ENCODE data around the gene VEGFA.

The VEGFA gene

DNA sequence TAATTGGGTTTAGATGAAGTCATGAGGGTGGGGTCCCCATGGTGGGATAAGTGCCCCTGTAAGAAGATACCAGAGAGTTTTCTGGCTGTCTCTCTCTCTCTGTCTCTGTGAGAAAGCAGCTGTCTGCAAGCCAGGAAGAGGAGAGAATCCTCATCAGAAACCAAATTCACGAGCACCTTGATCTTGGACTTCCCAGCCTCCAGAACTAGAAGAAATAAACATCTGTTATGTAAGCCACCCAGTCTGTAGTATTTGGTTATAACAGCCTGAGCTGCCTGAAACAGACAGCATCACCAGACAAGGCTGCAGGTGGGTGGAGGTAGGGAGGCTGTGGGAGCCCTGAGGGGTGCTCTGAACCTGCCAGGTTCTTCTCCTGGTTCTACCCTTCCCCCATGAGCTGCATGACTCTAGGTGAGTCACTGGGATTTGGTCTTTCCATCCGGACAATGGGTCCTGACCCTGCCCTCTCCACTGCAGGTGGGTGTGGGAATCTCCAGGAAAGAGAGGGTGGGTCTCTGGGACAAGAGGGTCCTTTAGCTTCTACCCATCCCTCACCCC, 34.3 kb upstream of the VEGFA start:
- Mint-ChIP-seq H3K27ac (no peak overlapping the region), H3K27me3 (ENCODE audit: low read depth) (peaks cover 5% of the 10 kb centered on the region), H3K36me3 (ENCODE audit: low read depth) (no peaks in the 10 kb centered on the region), H3K9me3 (peaks cover 12% of the 10 kb centered on the region), H3K4me3 (no peak overlapping the region), H3K4me1 (ENCODE audit: low read depth) (peaks cover 9% of the 10 kb centered on the region)

DNA sequence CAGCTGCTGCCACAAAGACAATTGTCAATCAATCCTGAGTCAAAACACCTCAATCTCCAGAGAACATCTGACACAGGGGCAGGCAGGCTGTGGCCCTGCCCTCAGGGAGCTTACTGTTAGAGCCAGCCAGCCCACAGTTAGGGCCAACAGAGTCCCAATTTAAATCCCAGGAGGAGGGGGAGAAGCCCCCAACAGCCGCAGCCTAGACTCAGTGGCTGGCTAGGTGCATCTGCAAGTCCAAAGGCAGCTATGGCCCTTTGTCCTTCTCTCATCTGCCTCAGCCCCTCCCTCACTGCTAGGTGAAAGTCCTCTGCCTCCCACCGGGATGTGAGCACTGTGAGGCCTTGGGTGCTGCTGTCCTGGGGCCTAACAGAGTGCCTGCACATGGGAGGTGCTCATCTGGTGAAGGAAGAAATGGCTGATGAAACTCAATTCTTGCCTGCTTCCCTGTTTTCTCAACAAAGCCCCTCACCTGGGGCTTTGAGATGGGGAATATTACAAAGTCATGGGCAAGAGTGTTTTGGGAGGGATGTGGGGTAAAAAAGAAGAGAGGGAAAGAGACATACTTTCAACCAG, 33.7 kb upstream of the VEGFA start:
- H3K9me3 Mint-ChIP-seq: peaks cover 6% of the 10 kb centered on the region
- no peak overlapping the region for H3K4me3 Mint-ChIP-seq
- no peaks in the 10 kb centered on the region for H3K36me3 Mint-ChIP-seq (ENCODE audit: low read depth)
- peaks cover 2% of the 10 kb centered on the region for H3K27me3 Mint-ChIP-seq (ENCODE audit: low read depth)
- peaks cover 9% of the 10 kb centered on the region for H3K4me1 Mint-ChIP-seq (ENCODE audit: low read depth)
- no peak overlapping the region for H3K27ac Mint-ChIP-seq

DNA sequence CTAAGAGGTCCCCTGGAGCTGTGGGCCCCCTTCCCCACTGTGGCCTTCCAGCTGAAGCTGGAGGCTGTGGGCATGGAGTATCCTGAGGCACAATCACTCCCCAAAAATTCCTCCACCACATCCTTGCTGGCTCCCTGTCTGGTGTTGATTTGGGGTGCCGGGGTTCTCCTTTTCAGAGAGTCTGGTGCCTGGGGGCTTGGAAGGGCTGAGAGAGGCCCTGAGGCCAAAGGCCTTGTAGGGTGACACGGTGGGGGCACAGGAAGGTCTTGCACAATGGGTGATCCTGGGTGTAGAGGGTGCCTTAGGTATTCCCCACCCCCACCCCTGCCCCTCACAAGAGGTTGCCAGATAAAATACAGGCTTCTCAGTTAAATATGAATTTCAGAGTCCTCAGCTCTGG, 33.2 kb upstream of the VEGFA start:
- Mint-ChIP-seq H3K4me3 (no peak overlapping the region), H3K9me3 (peaks cover 3% of the 10 kb centered on the region), H3K27me3 (ENCODE audit: low read depth) (no peaks in the 10 kb centered on the region), H3K4me1 (ENCODE audit: low read depth) (peaks cover 9% of the 10 kb centered on the region), H3K36me3 (ENCODE audit: low read depth) (no peaks in the 10 kb centered on the region), H3K27ac (no peak overlapping the region)

DNA sequence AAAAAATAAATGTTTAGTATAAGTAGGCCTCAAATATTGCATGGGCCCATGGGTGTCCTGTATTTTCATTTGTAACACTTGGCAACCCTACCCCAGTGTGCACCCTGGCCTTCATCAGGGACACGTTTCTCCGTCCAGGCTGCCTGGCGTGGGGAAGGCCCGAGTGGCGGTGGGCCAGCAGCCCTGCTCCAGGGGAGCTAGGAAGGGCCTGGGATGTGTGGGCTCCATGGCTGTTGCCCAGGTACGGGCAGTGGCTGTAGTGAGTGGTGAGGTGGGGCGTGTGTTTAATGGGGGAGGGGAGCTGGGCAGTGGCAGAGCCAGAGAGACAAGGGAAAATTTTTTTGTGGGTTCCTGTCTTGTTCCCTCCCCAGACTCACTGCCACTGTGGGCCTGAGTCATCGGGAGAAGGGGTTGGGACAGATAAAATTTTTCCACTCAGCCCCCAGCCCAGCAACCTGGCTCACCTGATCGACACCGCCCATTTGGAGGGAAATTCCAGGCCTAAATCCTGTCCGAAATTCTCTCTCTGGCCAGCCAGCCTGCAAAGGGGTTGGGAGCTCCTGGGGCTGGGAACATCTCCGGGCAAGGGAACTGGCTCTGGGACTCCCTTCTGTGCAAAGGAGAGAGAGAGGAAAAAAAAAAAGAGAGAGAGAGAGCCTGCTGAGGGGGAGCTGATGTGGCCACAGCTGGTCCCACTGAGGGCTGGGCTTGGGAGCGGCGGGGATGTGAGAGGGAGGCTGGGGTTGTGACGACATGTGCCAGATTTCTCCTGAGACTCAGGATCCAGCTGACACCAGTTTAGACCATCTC, 32.5 kb upstream of the VEGFA start:
- Mint-ChIP-seq H3K27ac (no peak overlapping the region), H3K36me3 (ENCODE audit: low read depth) (no peaks in the 10 kb centered on the region), H3K9me3 (no peaks in the 10 kb centered on the region), H3K4me1 (ENCODE audit: low read depth) (peaks cover 9% of the 10 kb centered on the region), H3K27me3 (ENCODE audit: low read depth) (no peaks in the 10 kb centered on the region), H3K4me3 (no peak overlapping the region)

DNA sequence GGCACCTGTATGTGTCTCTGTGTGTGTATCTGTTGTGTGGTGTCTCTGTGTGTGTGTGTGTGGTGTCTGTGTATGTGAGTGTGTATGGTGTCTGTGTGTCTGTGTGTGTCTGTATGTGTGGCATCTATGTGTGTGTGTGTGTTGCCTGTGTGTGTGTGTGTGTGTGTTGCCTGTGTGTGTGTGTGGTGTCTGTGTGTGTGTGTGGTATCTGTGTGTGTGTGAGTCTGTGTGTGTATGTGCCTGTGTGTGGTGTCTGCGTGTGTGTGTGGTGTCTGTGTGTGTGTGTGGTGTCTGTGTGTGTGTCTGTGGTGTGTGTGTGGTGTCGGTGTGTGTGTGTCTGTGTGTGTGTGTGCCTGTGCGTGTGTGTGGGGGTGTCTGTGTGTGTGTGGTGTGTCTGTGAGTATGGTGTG, 31.7 kb upstream of the VEGFA start:
- no peak overlapping the region for H3K4me3 Mint-ChIP-seq
- no peaks in the 10 kb centered on the region for H3K9me3 Mint-ChIP-seq
- no peaks in the 10 kb centered on the region for H3K27me3 Mint-ChIP-seq (ENCODE audit: low read depth)
- H3K4me1 Mint-ChIP-seq (ENCODE audit: low read depth): peaks cover 7% of the 10 kb centered on the region
- H3K36me3 Mint-ChIP-seq (ENCODE audit: low read depth): no peaks in the 10 kb centered on the region
- no peak overlapping the region for H3K27ac Mint-ChIP-seq

DNA sequence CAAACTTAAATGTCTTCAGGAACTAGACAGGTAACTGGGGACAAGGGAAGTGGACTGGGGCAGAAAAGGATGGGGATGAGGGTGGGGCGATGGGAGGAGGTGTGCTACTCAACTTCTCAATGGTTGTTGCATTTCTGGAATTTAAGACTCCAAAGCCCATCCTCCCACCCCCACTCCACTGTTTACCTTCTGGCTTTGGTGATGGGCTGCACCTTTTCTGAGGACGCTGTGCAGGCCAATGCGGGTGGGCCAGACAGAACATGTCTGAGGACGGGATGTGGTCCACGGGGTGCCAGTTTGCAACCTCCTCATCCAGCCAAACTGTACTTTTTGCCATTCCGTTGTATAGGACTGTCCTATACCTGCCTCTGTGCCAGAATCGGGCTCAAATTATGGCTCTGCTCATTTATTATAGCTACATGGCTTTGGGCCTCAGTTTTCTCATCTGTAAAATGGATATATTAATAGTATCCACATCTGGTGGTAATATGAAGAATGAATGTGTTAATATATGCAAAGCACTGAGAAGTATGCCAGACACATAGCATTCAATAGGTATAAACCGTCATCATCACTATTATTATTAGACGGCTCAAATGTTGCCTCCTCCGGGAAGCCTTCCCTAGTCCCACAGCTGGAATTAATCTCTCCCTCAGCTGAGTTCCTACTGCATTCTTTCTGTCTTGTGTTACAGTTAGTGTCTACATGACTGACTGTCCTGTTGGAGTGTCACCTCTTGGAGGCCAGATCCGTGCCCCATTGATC, 31.0 kb upstream of the VEGFA start:
- Mint-ChIP-seq H3K4me3 (no peak overlapping the region), H3K36me3 (ENCODE audit: low read depth) (no peaks in the 10 kb centered on the region), H3K27ac (no peak overlapping the region), H3K27me3 (ENCODE audit: low read depth) (no peaks in the 10 kb centered on the region), H3K4me1 (ENCODE audit: low read depth) (peaks cover 2% of the 10 kb centered on the region), H3K9me3 (no peaks in the 10 kb centered on the region)

DNA sequence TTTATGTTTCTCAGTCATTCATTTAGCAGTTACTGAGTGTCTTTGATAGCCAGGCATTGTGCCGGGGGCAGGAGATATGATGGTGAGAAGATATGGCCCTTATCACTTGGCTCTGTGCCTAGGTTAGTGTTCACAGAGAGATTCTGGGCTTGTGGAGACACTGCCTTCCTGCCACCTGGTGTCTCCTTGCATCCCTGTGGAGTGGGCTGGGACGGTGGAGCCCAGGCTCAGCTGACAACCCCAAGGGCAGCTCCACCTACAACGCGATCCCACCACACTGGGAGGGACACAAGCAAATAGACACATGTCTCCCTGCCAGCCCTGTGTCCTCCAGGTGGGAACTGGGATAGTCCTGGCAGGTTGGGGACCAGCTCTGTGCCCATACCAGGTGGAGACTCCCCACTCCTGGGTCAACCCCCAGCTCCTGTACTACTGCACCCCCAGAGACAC, 30.3 kb upstream of the VEGFA start:
- Mint-ChIP-seq H3K4me3 (no peak overlapping the region), H3K36me3 (ENCODE audit: low read depth) (no peaks in the 10 kb centered on the region), H3K9me3 (no peaks in the 10 kb centered on the region), H3K27ac (no peak overlapping the region), H3K4me1 (ENCODE audit: low read depth) (no peaks in the 10 kb centered on the region), H3K27me3 (ENCODE audit: low read depth) (no peaks in the 10 kb centered on the region)

DNA sequence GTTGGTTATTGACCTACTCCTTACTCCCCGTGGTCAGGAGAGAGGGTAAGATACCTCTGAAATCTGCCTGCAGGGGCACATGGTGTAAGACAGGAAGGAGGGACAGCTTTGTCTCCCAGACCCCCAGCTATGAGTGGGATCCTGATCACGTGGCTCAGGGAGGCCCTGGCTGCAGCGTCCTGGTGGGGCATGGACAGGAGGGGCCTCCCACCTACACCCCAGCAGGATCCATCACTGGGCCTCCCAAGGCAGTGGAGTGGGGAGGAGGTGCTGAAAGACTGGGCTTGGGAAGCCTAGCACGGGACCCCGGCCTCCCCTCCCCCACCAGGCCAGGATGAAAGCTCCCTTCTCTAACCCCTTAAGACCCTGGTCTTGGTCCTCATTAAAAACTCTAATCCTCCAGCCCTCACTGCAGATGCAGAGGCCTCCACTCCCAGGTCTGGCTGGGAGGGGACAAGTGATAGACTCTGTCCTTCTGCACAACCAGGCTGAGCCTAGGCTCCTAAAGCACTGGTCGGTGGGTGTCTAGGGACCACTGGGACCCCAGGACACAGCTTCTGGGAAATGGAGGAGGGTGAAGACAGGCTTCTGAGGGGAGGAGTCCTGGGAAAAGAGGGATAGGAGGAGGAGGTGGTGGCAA, 29.6 kb upstream of the VEGFA start:
- no peak overlapping the region for H3K27ac Mint-ChIP-seq
- no peaks in the 10 kb centered on the region for H3K27me3 Mint-ChIP-seq (ENCODE audit: low read depth)
- H3K4me3 Mint-ChIP-seq: no peak overlapping the region
- H3K36me3 Mint-ChIP-seq (ENCODE audit: low read depth): no peaks in the 10 kb centered on the region
- no peaks in the 10 kb centered on the region for H3K4me1 Mint-ChIP-seq (ENCODE audit: low read depth)
- H3K9me3 Mint-ChIP-seq: no peaks in the 10 kb centered on the region

DNA sequence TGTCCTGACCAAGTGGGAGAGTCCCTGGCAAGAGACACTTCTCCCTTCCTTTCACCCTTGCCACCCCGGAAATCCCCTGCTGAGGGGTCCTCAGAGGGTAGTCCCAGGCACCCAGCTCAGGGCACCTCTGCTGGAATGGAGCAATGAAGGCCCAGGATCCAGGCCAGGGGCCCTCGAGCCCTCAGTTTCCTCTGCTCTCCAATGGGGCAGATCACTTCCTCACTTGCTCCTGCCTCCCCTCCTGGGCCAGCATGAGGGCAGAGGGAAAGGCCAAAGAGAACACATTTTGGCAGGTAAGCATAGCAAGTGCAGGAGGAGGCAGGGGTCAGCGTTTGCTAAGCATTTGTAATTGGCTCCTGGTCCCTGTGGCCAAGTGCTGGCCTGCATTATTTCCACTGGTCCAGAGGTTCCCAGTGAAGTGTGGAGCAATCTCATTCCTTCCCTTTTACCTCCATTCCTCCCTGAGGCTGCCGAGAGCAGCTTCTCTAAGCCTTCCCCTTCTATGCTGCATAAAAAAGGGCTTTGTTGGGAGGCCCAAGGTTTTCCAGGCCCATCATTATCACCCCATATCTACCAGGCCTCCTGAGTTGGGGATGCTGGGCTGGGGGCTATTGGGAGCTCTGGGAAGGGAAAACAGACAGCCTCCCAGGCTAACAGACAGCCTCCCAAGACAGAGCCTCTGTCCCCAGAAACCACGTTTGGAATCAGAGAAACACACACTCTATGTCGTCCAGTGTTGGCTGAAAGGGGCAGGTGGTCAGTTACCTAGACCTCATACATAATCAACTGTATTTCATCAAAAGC, 28.8 kb upstream of the VEGFA start:
- H3K27ac Mint-ChIP-seq: no peak overlapping the region
- H3K4me3 Mint-ChIP-seq: no peak overlapping the region
- no peaks in the 10 kb centered on the region for H3K9me3 Mint-ChIP-seq
- no peaks in the 10 kb centered on the region for H3K4me1 Mint-ChIP-seq (ENCODE audit: low read depth)
- H3K27me3 Mint-ChIP-seq (ENCODE audit: low read depth): peaks cover under 1% of the 10 kb centered on the region
- no peaks in the 10 kb centered on the region for H3K36me3 Mint-ChIP-seq (ENCODE audit: low read depth)

DNA sequence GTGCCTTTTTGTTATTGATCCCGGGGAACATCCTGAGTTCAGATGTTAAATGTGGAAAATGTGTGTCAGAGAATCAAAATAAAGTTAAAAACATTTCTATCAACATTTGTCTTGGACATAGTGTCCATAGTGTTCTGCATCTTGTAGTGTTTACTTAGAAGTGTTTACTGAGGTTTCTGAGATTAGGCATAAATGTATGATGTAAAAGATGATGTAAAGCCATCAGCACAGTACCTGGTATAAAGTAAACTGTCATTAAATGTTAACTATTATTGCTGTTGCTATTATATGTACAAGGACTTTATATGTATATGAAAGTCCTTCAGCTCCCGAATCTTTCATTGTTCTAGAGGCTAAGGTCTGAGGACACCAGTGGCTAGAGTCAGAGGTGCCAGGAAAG, 28.2 kb upstream of the VEGFA start:
- Mint-ChIP-seq H3K27me3 (ENCODE audit: low read depth) (peaks cover 3% of the 10 kb centered on the region), H3K9me3 (no peaks in the 10 kb centered on the region), H3K4me3 (no peak overlapping the region), H3K4me1 (ENCODE audit: low read depth) (no peaks in the 10 kb centered on the region), H3K36me3 (ENCODE audit: low read depth) (no peaks in the 10 kb centered on the region), H3K27ac (no peak overlapping the region)

DNA sequence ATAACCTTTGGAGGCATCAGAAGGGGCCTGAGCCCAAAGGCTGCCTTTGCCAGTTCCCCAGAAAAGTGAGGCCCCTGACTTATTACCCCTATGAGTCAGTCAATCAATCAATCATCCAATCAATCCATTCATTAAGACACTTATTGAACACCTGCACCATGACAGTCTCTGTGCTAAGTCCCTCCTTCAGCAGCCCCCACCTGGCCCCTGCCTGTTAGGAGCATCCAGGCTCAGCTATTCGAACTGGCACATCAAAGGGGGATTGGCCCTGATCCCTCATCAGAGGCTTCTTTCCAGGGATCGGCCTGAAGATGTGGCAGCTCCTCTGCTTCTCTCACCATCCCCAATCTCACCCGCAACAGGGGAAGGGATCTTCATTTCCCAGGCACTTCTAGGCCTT, 27.7 kb upstream of the VEGFA start:
- H3K27ac Mint-ChIP-seq: no peak overlapping the region
- H3K4me3 Mint-ChIP-seq: no peak overlapping the region
- no peaks in the 10 kb centered on the region for H3K4me1 Mint-ChIP-seq (ENCODE audit: low read depth)
- H3K9me3 Mint-ChIP-seq: no peaks in the 10 kb centered on the region
- no peaks in the 10 kb centered on the region for H3K36me3 Mint-ChIP-seq (ENCODE audit: low read depth)
- H3K27me3 Mint-ChIP-seq (ENCODE audit: low read depth): peaks cover 3% of the 10 kb centered on the region

DNA sequence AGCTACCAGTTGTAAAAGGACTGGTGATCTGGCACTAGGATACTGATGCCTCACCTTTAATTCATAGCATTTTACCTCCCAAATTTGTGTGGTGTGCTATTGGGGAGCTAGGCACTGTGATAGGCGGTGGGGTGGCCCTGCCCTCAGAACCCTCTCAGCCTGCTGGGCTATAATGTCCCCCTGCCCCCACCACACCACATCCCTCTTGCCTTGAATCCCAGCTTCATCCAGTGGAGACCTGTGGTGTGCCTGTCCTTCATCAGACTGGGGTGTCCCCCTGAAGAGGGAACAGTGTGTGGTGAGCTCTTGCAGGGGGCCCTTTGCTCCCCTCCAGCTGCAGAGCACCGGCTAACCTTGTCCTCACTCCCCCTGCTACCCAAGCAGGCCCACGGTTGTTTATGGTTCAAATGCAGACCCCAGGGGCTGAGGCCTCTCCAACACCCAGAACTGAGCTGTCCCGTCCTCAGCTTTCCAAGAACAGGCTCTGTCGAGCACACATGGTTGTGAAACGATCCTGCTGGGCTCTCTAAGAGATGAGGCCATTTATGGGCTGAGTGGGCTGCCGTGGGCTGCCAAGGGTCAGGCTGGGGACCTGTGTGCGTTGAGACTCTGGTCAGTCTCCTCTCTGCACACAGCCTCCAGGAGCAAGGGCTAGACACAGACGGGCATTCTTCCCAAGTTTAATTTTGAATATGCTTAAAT, 26.9 kb upstream of the VEGFA start:
- Mint-ChIP-seq H3K27me3 (ENCODE audit: low read depth) (peaks cover 9% of the 10 kb centered on the region), H3K4me3 (no peak overlapping the region), H3K9me3 (no peaks in the 10 kb centered on the region), H3K27ac (no peak overlapping the region), H3K4me1 (ENCODE audit: low read depth) (no peaks in the 10 kb centered on the region), H3K36me3 (ENCODE audit: low read depth) (no peaks in the 10 kb centered on the region)

DNA sequence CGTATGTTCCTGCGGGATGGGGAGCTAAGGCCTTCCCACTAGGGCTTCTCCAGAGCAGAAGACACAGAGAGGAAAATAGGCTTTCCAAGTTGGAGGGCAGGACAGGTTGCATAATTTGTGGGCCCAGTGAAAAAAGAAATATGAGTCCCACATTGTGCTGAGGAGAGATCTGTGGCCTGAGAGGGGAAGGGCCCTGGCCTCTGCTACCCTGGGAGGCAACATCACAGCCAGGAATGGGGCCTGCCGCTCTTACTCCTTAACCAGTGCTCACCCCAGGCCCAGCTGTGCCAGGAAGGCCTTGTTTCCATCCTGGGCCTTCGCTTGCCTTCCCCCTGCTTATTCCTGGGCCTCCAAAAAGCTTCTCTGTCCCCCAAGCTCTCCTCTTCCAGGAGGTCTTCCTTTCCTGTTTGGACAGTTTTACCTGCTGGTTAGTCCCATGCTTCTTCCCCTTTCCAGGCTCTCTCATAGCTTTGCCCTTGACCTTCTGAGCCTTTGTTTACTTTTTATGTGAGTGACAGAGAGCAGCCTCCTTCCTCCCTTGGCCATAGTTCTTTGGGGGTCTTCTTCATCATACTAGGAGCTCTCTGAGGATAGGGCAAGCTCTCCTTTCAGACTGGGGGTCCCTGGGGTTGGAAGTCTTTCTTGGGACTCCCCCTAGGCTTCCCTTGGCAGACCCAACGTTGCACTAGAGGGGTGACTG, 26.2 kb upstream of the VEGFA start:
- Mint-ChIP-seq H3K4me3 (no peak overlapping the region), H3K36me3 (ENCODE audit: low read depth) (no peaks in the 10 kb centered on the region), H3K27ac (no peak overlapping the region), H3K27me3 (ENCODE audit: low read depth) (peaks cover 15% of the 10 kb centered on the region), H3K9me3 (no peaks in the 10 kb centered on the region), H3K4me1 (ENCODE audit: low read depth) (no peaks in the 10 kb centered on the region)

Measured in T-helper 1 cell treated with Interleukin-12 subunit alpha and Interleukin-12 subunit beta and Interleukin-4 antibody, amounts not matched to agents 30 μg/mL and 1 μg/mL, for 36 hours (primary cell).